KMS-11 (cell line): ENCODE data around the gene GPS1.

Source experiments
- H2AFZ ChIP-seq: fragments of 200-600 bp; sonication (generic); 2 replicates; pipeline ENCODE4 v1.6.1; 2016; ENCODE audit warnings: antibody characterized with exemption, mixed run types, low read depth
- H3K27ac ChIP-seq: fragments of 200-600 bp; sonication (generic); 2 replicates; pipeline ENCODE4 v1.6.1; 2016; ENCODE audit warnings: mild to moderate bottlenecking, mixed run types
- H3K27me3 ChIP-seq: fragments of 200-600 bp; sonication (generic); 2 replicates; pipeline ENCODE4 v1.6.1; 2017; ENCODE audit warnings: mild to moderate bottlenecking, low read depth, mixed run types, moderate library complexity; ENCODE audit not compliant: insufficient read depth
- H3K36me3 ChIP-seq: fragments of 200-600 bp; sonication (generic); 2 replicates; pipeline ENCODE4 v1.6.1; 2017; ENCODE audit warnings: mild to moderate bottlenecking, mixed run types; ENCODE audit not compliant: insufficient read depth
- H3K4me1 ChIP-seq: fragments of 200-600 bp; sonication (generic); 2 replicates; pipeline ENCODE4 v1.6.1; 2016; ENCODE audit warnings: mild to moderate bottlenecking, low read depth, mixed run types; ENCODE audit not compliant: poor library complexity, severe bottlenecking
- H3K4me2 ChIP-seq: fragments of 200-600 bp; sonication (generic); 2 replicates; pipeline ENCODE4 v1.7.0; 2016; ENCODE audit warnings: mild to moderate bottlenecking, mixed run types
- H3K4me3 ChIP-seq: fragments of 200-600 bp; sonication (generic); IDR thresholded peaks from 2 replicates; pipeline ENCODE4 v1.6.1; 2017; ENCODE audit warnings: low read depth, low read length, mixed read lengths; ENCODE audit not compliant: insufficient read depth
- H3K79me2 ChIP-seq: fragments of 200-600 bp; sonication (generic); 2 replicates; pipeline ENCODE4 v1.6.1; 2016; ENCODE audit warnings: low read depth, mixed run types; ENCODE audit not compliant: insufficient read depth
- H3K9ac ChIP-seq: fragments of 200-600 bp; sonication (generic); 2 replicates; pipeline ENCODE4 v1.6.1; 2016; ENCODE audit warnings: mild to moderate bottlenecking, mixed run types
- H4K20me1 ChIP-seq: fragments of 200-600 bp; sonication (generic); 2 replicates; pipeline ENCODE4 v1.6.1; 2016; ENCODE audit warnings: mild to moderate bottlenecking, mixed run types; ENCODE audit not compliant: insufficient read depth
- CTCF ChIP-seq: fragments of 200-600 bp; sonication (generic); conservative IDR thresholded peaks from 2 replicates; pipeline ENCODE4 v1.6.1; 2017; ENCODE audit warnings: low read depth, mild to moderate bottlenecking, antibody characterized with exemption, low read length, moderate library complexity, mixed read lengths

Gene GPS1

DNA sequence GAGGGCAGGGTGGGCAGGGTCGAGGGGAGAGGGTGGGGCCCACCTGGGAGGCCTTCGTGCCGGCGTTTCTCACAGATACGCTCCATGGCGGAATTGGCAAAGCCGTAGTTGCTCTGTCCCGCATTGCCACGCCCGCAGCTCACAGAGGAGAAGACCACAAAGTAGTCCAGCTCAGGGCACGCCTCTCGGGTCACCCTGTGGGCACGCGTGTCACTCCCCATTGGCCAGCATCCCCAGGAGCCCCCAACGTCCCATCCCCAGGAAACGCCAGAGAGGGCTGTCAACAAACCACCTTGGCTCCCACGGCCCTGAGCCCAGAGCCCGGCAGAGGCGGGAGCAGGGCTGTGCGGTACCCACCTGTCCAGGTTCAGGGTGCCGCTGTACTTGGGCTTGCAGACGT lies 30.3 kb downstream of the GPS1 start:
- H3K27ac ChIP-seq, result no peak overlapping the region
- no peak overlapping the region for H2AFZ ChIP-seq
- H3K4me2 ChIP-seq, result no peak overlapping the region
- peaks cover 35% of the 10 kb centered on the region; the same call in 1 of the 2 replicates for H3K36me3 ChIP-seq
- no peak overlapping the region for H3K4me3 ChIP-seq
- H3K27me3 ChIP-seq, result no peaks in the 10 kb centered on the region
- H4K20me1 ChIP-seq, result no peaks in the 10 kb centered on the region
- no peak for TF ChIP-seq CTCF
- H3K4me1 ChIP-seq, result no peaks in the 10 kb centered on the region
- H3K9ac ChIP-seq, result no peak overlapping the region
- H3K79me2 ChIP-seq, result no peaks in the 10 kb centered on the region

- H3K4me3 ChIP-seq, result no peak overlapping the region
- no peak overlapping the region for H3K27ac ChIP-seq
- no peaks in the 10 kb centered on the region for H3K4me1 ChIP-seq
- no peaks in the 10 kb centered on the region for H4K20me1 ChIP-seq
- no peak overlapping the region for H2AFZ ChIP-seq
- peaks cover 35% of the 10 kb centered on the region; the same call in 1 of the 2 replicates for H3K36me3 ChIP-seq
- H3K4me2 ChIP-seq, result no peak overlapping the region
- H3K9ac ChIP-seq, result no peak overlapping the region
- TF ChIP-seq CTCF, result no peak
- H3K79me2 ChIP-seq, result no peaks in the 10 kb centered on the region
- no peaks in the 10 kb centered on the region for H3K27me3 ChIP-seq
These were observed 30.8 kb downstream of the GPS1 start for GRCh38 chr17:82082456-82082855.

DNA sequence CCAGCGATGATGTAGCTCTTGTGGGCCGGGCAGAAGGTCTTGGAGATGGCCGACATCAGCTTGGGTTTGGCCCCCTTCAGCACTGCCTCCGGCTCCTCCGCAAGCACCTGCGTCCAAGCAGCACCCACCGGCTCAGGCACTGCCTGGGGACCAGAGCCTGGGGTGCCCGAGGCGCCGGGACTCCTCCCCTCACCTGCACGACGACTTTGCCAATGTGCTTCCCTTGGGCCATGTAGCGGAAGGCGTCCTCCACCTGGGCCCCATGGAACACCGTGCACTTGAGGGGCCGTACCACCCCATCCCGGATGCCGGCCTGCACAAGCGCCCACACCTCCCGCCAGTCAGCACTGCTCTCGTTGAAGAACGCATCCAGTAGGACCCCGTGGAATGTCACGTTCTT lies 31.3 kb downstream of the GPS1 start:
- Histone ChIP-seq H3K4me1 (no peaks in the 10 kb centered on the region), H3K36me3 (peaks cover 35% of the 10 kb centered on the region; the same call in 1 of the 2 replicates), H3K4me2 (no peak overlapping the region), H2AFZ (no peak overlapping the region), H4K20me1 (no peaks in the 10 kb centered on the region), H3K9ac (no peak overlapping the region), H3K27me3 (no peaks in the 10 kb centered on the region), H3K27ac (no peak overlapping the region), H3K79me2 (no peaks in the 10 kb centered on the region), H3K4me3 (no peak overlapping the region)
- TF ChIP-seq CTCF, result no peak

GRCh38 chr17:82083533-82084359 lies 32.0 kb downstream of the GPS1 start:
- no peaks in the 10 kb centered on the region for H3K27me3 ChIP-seq
- TF ChIP-seq CTCF, result no peak
- no peak overlapping the region for H3K27ac ChIP-seq
- H4K20me1 ChIP-seq, result no peaks in the 10 kb centered on the region
- no peak overlapping the region for H2AFZ ChIP-seq
- no peak overlapping the region for H3K4me2 ChIP-seq
- no peaks in the 10 kb centered on the region for H3K4me1 ChIP-seq
- H3K36me3 ChIP-seq, result peaks cover 35% of the 10 kb centered on the region; the same call in 1 of the 2 replicates
- H3K4me3 ChIP-seq, result no peak overlapping the region
- no peaks in the 10 kb centered on the region for H3K79me2 ChIP-seq
- no peak overlapping the region for H3K9ac ChIP-seq
